Esophagus muscularis mucosa (tissue), 4 donors: ENCODE results near the gene PREP. TPM values are rescaled to one million over a fixed set of nuclear protein-coding genes. Genes with fewer than 3 reads are reported as not detected.

ENCODE experiments used
- DNase-seq: peaks from one replicate; pipeline ENCODE4 v3.0.0-alpha.2; 2017; ENCODE audit errors: extremely low spot score
- H3K27ac ChIP-seq, 4 donors: fragments of 200-600 bp; sonication (generic); replicated peaks in 1 of 4; 1 replicate in 3 of 4; 2 replicates in 1 of 4; pipeline ENCODE4 v1.5.1; 2016 to 2019; ENCODE audit warnings: mild to moderate bottlenecking in 1 of 4
- H3K27me3 ChIP-seq, 4 donors: fragments of 200-600 bp; sonication (generic); one replicate each; pipeline versions ENCODE4 v1.5.1 to v1.6.0; 2016 to 2019
- H3K36me3 ChIP-seq, 4 donors: fragments of 200-600 bp; sonication (generic); one replicate each; pipeline ENCODE4 v1.5.1; 2016 to 2019
- H3K4me1 ChIP-seq, 4 donors: fragments of 200-600 bp; sonication (generic); one replicate each; pipeline ENCODE4 v1.5.1; 2016 to 2019
- H3K4me3 ChIP-seq, 4 donors: fragments of 200-600 bp; sonication (generic); 1 replicate in 2 of 4; 2 replicates in 2 of 4; pipeline ENCODE4 v1.5.1; 2016 to 2019; ENCODE audit warnings: mild to moderate bottlenecking in 4 of 4, moderate library complexity in 1 of 4
- H3K9me3 ChIP-seq, 4 donors: fragments of 200-600 bp; sonication (generic); 1 replicate in 3 of 4; 2 replicates in 1 of 4; pipeline ENCODE4 v1.5.1; 2016 to 2019
- EP300 ChIP-seq: sonication (generic); formaldehyde crosslinking; IDR thresholded peaks from one replicate; pipeline ENCODE4 v1.6.1; 2017; ENCODE audit warnings: antibody characterized with exemption
- POLR2A ChIP-seq: fragments of 450-650 bp; IDR thresholded peaks from one replicate; pipeline ENCODE4 v1.6.1; 2017; ENCODE audit warnings: antibody characterized with exemption, moderate library complexity, mild to moderate bottlenecking, low read depth
- POLR2AphosphoS5 ChIP-seq, 2 donors: sonication (generic); formaldehyde crosslinking; IDR thresholded peaks; one replicate each; pipeline ENCODE4 v1.6.1; 2017; ENCODE audit warnings: antibody characterized with exemption in 2 of 2
- WGBS: methylation state at CpG from one replicate; pipeline ENCODE4 v1.1.5; 2018; 5-methylcytosine and 5-hydroxymethylcytosine counted together
- intact Hi-C: fragments of 100-400 bp; cut with DNase I; formaldehyde crosslinking; loops from one replicate; pipeline ENCODE4 v1.15.1; 2023
- total RNA-seq, 4 donors: library from RNA; depleted of rRNA; stranded (reverse); fragments of >200 nt; gene quantifications; one replicate each; pipeline versions ENCODE4 v1.1.0 to v1.2.1, GENCODE V29; 2016
- TF ChIP-seq, protein P1 (sequence below), 3 experiments: fragments of 200-600 bp in 2 of 3; fragments of 450-650 bp in 1 of 3; sonication (generic) in 2 of 3; IDR thresholded peaks; one replicate each; pipeline ENCODE4 v1.5.1; 2017 to 2019; ENCODE audit warnings: antibody characterized with exemption in 3 of 3, mild to moderate bottlenecking in 2 of 3, moderate library complexity in 1 of 3

Gene PREP
- total RNA-seq, 4 donors from 2014 or later: 17.9 to 21.6 (median 19.0) TPM

DNA sequence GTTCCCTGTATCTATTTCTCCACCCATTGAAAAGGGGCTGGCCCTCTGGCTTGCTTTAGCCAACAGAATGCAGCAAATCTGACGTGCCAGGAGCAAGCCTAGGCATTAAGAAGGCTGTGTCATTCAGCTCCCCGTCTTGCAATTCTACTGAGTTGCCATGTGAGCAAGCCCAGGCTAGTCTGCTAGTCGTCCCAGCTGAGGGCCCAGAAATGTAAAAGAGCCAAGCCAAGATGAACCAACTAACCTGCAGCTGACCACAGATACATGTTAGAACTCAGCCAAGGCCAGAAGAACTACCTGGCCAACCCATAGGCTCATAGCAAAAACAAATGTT, 30.1 kb downstream of the PREP start:
- no peak for DNase-seq
- no peaks in the 10 kb centered on the region for H3K27me3 ChIP-seq
- H3K27ac ChIP-seq: no peak overlapping the region
- TF ChIP-seq, protein P1, sequence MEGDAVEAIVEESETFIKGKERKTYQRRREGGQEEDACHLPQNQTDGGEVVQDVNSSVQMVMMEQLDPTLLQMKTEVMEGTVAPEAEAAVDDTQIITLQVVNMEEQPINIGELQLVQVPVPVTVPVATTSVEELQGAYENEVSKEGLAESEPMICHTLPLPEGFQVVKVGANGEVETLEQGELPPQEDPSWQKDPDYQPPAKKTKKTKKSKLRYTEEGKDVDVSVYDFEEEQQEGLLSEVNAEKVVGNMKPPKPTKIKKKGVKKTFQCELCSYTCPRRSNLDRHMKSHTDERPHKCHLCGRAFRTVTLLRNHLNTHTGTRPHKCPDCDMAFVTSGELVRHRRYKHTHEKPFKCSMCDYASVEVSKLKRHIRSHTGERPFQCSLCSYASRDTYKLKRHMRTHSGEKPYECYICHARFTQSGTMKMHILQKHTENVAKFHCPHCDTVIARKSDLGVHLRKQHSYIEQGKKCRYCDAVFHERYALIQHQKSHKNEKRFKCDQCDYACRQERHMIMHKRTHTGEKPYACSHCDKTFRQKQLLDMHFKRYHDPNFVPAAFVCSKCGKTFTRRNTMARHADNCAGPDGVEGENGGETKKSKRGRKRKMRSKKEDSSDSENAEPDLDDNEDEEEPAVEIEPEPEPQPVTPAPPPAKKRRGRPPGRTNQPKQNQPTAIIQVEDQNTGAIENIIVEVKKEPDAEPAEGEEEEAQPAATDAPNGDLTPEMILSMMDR (IDR thresholded peaks at IDR 0.05): no peak
- TF ChIP-seq POLR2A (no peak), EP300 (no peak), POLR2AphosphoS5 (IDR thresholded peaks at IDR 0.05) (no peak)
- H3K9me3 ChIP-seq: no peaks in the 10 kb centered on the region
- intact Hi-C loops: no loop called here
- H3K4me1 ChIP-seq: no peaks in the 10 kb centered on the region
- peaks cover 19 to 65% (median 39%) of the 10 kb centered on the region in 4 donors for H3K36me3 ChIP-seq
- no peak overlapping the region for H3K4me3 ChIP-seq
- WGBS: 97% methylated on average over 3 of the region's 3 CpGs

DNA sequence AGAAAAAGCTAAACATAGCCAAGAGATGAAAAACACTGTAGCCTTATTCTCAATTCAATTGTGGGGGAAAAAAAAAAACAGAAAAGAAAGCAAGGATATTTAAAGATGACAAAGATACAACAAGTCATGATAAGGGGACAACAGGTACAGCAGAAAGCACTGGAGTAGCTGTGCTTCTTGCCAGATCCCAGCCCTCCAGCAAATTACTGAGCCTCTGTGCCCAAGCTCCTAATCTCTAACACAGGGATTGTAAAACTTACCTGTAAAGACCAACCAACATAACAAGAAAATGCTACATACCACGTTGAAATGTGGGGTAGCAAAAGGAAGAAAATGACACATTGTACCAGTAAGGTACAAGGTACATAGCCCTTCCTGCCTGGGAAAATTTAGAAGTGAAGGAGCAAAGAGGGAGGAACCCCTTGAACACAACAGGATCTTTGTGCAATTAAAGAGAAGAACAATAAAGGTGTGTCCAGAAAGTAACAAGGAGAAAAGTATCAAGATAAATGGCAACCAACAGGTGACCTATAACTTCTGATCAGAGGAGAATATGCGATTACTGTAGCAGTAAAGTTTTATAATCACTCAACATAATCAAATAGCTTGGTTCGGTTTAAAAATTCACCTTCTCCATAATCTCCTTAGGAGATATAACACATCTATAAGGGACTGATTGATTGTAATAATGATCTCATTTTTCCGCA, 30.6 kb downstream of the PREP start:
- Histone ChIP-seq H3K36me3 (peaks cover 19 to 68% (median 40%) of the 10 kb centered on the region in 4 donors), H3K27ac (no peak overlapping the region), H3K4me3 (no peak overlapping the region), H3K27me3 (no peaks in the 10 kb centered on the region), H3K9me3 (no peaks in the 10 kb centered on the region), H3K4me1 (no peaks in the 10 kb centered on the region)
- WGBS: 95% methylated on average over 4 of the region's 4 CpGs
- no peak for DNase-seq
- intact Hi-C loops: no loop called here
- TF ChIP-seq POLR2AphosphoS5 (IDR thresholded peaks at IDR 0.05) (no peak), EP300 (no peak), POLR2A (no peak)
- TF ChIP-seq, protein P1 (IDR thresholded peaks at IDR 0.05): no peak

DNA sequence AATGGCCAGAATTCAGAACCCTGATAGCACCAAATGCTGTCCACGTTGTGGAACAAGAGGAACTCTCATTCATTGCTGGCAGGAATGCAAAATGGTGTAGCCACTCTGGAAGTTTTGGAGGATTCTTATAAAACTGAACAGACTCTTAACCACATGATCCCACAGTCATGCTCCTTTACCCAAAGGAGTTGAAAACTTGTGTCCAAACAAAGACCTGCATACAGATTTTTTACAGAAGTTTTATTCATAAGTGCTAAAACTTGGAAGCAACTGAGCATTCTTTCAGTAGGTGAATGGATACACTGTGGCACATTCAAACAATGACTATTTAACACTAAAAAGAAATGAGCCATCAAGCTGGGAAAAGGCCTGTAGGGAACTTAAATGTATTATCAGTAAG, 32.5 kb downstream of the PREP start:
- DNase-seq: no peak
- WGBS: 89% methylated on average over 1 of the region's 1 CpG
- no peaks in the 10 kb centered on the region for H3K4me1 ChIP-seq
- H3K4me3 ChIP-seq: no peak overlapping the region
- TF ChIP-seq, protein P1 (IDR thresholded peaks at IDR 0.05): no peak
- TF ChIP-seq POLR2AphosphoS5 (IDR thresholded peaks at IDR 0.05) (no peak), POLR2A (no peak), EP300 (no peak)
- peaks cover 19 to 71% (median 40%) of the 10 kb centered on the region in 4 donors for H3K36me3 ChIP-seq
- no peak overlapping the region for H3K27ac ChIP-seq
- H3K27me3 ChIP-seq: no peaks in the 10 kb centered on the region
- intact Hi-C loops: no loop called here
- no peaks in the 10 kb centered on the region for H3K9me3 ChIP-seq

DNA sequence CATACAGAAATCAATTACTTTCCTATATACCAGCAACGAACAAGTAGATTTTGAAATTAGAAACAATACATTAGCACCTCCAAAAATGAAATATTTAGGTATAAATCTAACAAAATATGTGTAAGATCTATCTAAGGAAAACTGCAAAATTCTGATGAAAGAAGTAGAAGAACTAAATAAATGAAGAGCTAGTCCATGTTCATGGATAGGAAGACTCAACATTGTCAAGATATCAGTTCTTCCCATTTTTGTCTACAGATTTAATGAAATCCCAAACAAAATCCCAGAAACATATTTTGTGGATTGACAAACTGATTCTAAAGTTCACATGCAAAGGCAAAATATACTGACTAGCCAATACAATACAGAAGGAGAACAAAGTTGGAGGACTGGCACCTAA, 33.7 kb downstream of the PREP start:
- Histone ChIP-seq H3K27ac (no peak overlapping the region), H3K4me3 (no peak overlapping the region), H3K9me3 (no peaks in the 10 kb centered on the region), H3K27me3 (no peaks in the 10 kb centered on the region), H3K36me3 (peaks cover 19 to 73% (median 45%) of the 10 kb centered on the region in 4 donors), H3K4me1 (no peaks in the 10 kb centered on the region)
- 100% methylated on average over 1 of the region's 1 CpG for WGBS
- no peak for DNase-seq
- no peak for TF ChIP-seq EP300
- TF ChIP-seq POLR2A: no peak
- no peak for TF ChIP-seq POLR2AphosphoS5 (IDR thresholded peaks at IDR 0.05)
- TF ChIP-seq, protein P1 (IDR thresholded peaks at IDR 0.05): no peak
- intact Hi-C loops: no loop called here

DNA sequence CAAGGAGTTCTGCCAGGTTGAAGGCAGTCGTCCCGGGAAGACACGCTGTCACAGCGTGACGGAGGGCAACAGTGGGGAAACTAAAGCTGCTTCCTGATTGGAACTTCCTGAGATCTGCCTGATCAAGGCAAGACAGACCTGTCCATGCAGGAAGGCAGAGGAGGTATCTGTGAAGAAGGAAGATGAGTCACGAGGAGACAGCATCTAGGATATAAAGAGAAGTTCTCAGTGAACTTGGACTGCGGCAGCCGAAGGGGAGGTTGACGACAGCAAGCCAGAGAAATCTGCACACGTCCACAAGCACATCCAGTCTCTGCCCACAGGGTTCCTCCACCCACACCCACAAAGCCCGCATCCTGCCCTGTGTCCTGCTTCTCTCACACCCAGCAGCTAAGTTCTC, 38.6 kb downstream of the PREP start:
- TF ChIP-seq POLR2A (no peak), EP300 (no peak), POLR2AphosphoS5 (IDR thresholded peaks at IDR 0.05) (no peak)
- TF ChIP-seq, protein P1 (IDR thresholded peaks at IDR 0.05): no peak
- Histone ChIP-seq H3K4me1 (no peaks in the 10 kb centered on the region), H3K27ac (no peak overlapping the region), H3K4me3 (no peak overlapping the region), H3K27me3 (no peaks in the 10 kb centered on the region), H3K36me3 (peaks cover 0 to 75% (median 28%) of the 10 kb centered on the region in 4 donors), H3K9me3 (no peaks in the 10 kb centered on the region)
- intact Hi-C loops: no loop called here
- 78% methylated on average over 11 of the region's 11 CpGs for WGBS
- no peak for DNase-seq
